Common myeloid progenitor, CD34-positive (primary cell): Measurements from ENCODE around the gene CDH13.

ENCODE experiments used
- CTCF ChIA-PET: fragments of 350-600 bp; sonication (Branson Sonifier 250); formaldehyde crosslinking; loops from one replicate; lab custom pipeline; 2021; ENCODE audit warnings: antibody characterized with exemption; lab: Charles Lee
- POLR2A ChIA-PET: fragments of 350-600 bp; sonication (Branson Sonifier 250); formaldehyde crosslinking; loops from one replicate; lab custom pipeline; 2021; ENCODE audit warnings: antibody characterized with exemption; lab: Charles Lee
- DNase-seq, 3 donors: peaks; one replicate each; pipeline versions ENCODE4 v3.0.0 to v3.0.0-alpha.2; 2013
- H3K27ac ChIP-seq, 2 experiments: 1 replicate in 1 of 2; 2 replicates in 1 of 2; pipeline ENCODE4 v1.7.0; 2013; ENCODE audit warnings: inconsistent platforms in 2 of 2, low read length in 2 of 2, mild to moderate bottlenecking in 2 of 2, low read depth in 1 of 2, moderate library complexity in 1 of 2; ENCODE audit not compliant: severe bottlenecking in 2 of 2, insufficient read depth in 1 of 2, poor library complexity in 1 of 2
- H3K27me3 ChIP-seq, 5 experiments: replicated peaks in 2 of 5; 1 replicate in 3 of 5; 2 replicates in 2 of 5; pipeline versions ENCODE4 v1.6.1 to v1.7.0; 2013; ENCODE audit warnings: low read length in 4 of 5, mild to moderate bottlenecking in 2 of 5, moderate library complexity in 2 of 5, inconsistent platforms in 1 of 5; ENCODE audit not compliant: insufficient read depth in 5 of 5, control insufficient read depth in 4 of 5
- H3K36me3 ChIP-seq, 4 experiments: 1 replicate in 2 of 4; 2 replicates in 2 of 4; pipeline versions ENCODE4 v1.6.1 to v1.7.0; 2013; ENCODE audit warnings: low read length in 3 of 4, control low read depth in 1 of 4, mild to moderate bottlenecking in 1 of 4; ENCODE audit not compliant: control insufficient read depth in 4 of 4, insufficient read depth in 4 of 4
- H3K4me1 ChIP-seq, 4 experiments: 1 replicate in 3 of 4; 2 replicates in 1 of 4; pipeline versions ENCODE4 v1.6.1 to v1.7.1; 2013; ENCODE audit warnings: low read length in 3 of 4, mild to moderate bottlenecking in 3 of 4, control low read depth in 1 of 4, inconsistent platforms in 1 of 4, moderate library complexity in 1 of 4; ENCODE audit not compliant: control insufficient read depth in 4 of 4, insufficient read depth in 4 of 4; ENCODE audit errors: control extremely low read depth in 1 of 4
- H3K4me3 ChIP-seq, 7 experiments: 1 replicate in 4 of 7; 2 replicates in 3 of 7; pipeline versions ENCODE4 v1.5.1 to v1.7.0; 2013; ENCODE audit warnings: mild to moderate bottlenecking in 7 of 7, low read length in 6 of 7, moderate library complexity in 6 of 7, inconsistent platforms in 2 of 7, low read depth in 2 of 7, control low read depth in 1 of 7; ENCODE audit not compliant: insufficient read depth in 4 of 7, control insufficient read depth in 1 of 7; ENCODE audit errors: extremely low read depth in 1 of 7
- H3K9me3 ChIP-seq, 5 experiments: 1 replicate in 4 of 5; 2 replicates in 1 of 5; pipeline versions ENCODE4 v1.6.1 to v1.7.1; 2013; ENCODE audit warnings: low read length in 4 of 5, mild to moderate bottlenecking in 2 of 5, inconsistent platforms in 1 of 5, low read depth in 1 of 5, moderate library complexity in 1 of 5; ENCODE audit not compliant: control insufficient read depth in 4 of 5, insufficient read depth in 2 of 5; ENCODE audit errors: control extremely low read depth in 1 of 5
- WGBS: methylation state at CpG from one replicate; pipeline ENCODE4 v1.1.5; 2013; ENCODE audit not compliant: insufficient coverage; 5-methylcytosine and 5-hydroxymethylcytosine counted together

The CDH13 gene

DNA sequence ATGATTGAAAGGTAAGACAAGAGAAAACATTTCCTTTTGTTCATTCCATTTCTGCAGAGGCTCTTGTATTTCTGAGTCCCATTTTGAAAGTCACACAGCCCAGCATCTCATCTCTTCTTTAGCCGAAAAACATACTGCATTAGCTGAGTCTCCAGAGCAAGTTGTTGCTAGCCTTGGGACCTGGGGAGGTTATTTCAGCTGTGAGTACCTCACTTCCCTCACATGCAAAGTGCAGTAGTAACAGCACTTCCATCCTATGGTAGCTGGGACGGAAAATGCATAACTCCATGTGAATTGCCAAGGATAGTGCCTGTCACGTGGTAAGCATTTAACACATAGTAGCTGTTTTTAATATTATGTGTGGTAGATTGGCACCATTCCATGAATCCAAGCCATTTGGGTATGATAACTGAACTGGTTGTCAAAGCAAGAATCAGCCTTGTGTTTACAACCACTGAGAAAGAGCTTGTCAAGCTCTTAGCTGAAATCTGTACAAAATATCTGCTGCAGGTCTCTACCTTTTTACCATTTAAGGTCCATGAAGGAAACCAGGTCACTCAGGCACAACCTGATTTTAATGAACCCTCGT lies 345.7 kb downstream of the CDH13 start:
- no peak overlapping the region for H3K27ac ChIP-seq
- H3K4me3 ChIP-seq, result no peak overlapping the region
- no peaks in the 10 kb centered on the region for H3K36me3 ChIP-seq
- peaks cover 0 to 5% (median 0%) of the 10 kb centered on the region in 5 experiments for H3K9me3 ChIP-seq
- 77% methylated on average over 3 of the region's 4 CpGs for whole genome bisulfite sequencing
- POLR2A ChIA-PET, result no interaction called here
- CTCF ChIA-PET, result no interaction called here
- no peaks in the 10 kb centered on the region for H3K27me3 ChIP-seq
- H3K4me1 ChIP-seq, result no peaks in the 10 kb centered on the region
- DNase-seq, result no peak

DNA sequence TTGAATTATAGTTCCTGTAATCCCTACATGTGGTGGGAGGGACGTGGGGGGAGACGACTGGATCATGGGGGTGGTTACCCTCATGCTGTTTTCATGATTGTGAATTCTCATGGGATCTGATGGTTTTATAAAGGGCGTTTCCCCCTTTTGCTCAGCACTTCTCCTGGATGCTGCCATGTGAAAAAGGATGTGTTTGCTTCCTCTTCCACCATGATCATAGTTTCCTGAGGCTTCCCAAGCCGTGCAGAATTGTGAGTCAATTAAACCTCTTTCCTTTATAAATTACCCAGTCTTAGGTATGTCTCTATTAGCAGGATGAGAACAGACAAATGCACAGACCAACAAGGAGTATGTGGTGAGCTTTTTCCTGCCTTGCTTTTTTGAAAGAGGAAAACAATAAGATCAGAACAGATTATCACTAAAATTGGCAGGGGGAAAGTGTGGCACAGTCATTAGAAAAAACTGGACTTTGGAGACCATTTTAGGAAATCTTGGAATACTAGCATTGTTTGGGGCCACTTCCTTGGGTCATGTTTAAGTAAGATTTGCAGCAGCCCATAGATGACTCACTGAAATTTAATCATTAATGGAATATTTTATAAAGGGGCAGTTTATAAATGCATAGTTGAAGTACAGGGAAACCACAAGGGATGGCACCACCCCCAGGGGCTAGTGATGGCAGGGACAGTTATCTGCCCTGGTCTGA lies 352.8 kb downstream of the CDH13 start:
- DNase-seq, result no peak
- Histone ChIP-seq H3K4me3 (no peak overlapping the region), H3K27me3 (no peaks in the 10 kb centered on the region), H3K36me3 (no peaks in the 10 kb centered on the region), H3K4me1 (no peaks in the 10 kb centered on the region), H3K9me3 (no peaks in the 10 kb centered on the region), H3K27ac (no peak overlapping the region)
- ChIA-PET POLR2A (no interaction called here), CTCF (no interaction called here)
- WGBS, result no CpG with 5 or more reads among the region's 4 CpGs

DNA sequence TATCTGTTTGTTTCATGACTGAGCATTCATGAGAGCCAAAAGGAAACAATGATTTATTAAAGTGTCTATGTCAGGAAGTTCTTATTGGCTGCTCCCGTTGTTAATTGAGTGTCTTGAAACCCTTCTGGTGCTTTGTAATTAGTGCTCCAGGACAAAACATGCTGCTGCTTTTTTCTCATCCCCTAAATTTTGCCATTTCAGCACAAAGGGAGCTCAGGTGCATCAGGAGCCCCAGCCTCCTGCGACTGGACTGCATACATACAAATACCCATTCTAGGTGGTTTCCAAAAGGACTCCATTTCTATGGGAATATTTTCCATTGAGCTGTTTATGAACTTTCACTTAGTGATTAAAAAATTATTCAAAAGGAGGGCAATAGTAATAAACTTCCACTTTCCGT lies 354.0 kb downstream of the CDH13 start:
- no peaks in the 10 kb centered on the region for H3K27me3 ChIP-seq
- no peak overlapping the region for H3K4me3 ChIP-seq
- no peaks in the 10 kb centered on the region for H3K36me3 ChIP-seq
- H3K4me1 ChIP-seq, result no peaks in the 10 kb centered on the region
- no peaks in the 10 kb centered on the region for H3K9me3 ChIP-seq
- no CpG with 5 or more reads among the region's 3 CpGs for WGBS
- no peak for DNase-seq
- no peak overlapping the region for H3K27ac ChIP-seq
- ChIA-PET POLR2A (no interaction called here), CTCF (no interaction called here)

- no peaks in the 10 kb centered on the region for H3K36me3 ChIP-seq
- H3K27me3 ChIP-seq, result peaks cover 0 to 2% (median 0%) of the 10 kb centered on the region in 5 experiments
- CTCF ChIA-PET, result no interaction called here
- no peak overlapping the region for H3K27ac ChIP-seq
- H3K4me3 ChIP-seq, result no peak overlapping the region
- H3K9me3 ChIP-seq, result peaks cover 0 to 2% (median 0%) of the 10 kb centered on the region in 5 experiments
- POLR2A ChIA-PET, result no interaction called here
- 89% methylated on average over 3 of the region's 3 CpGs for WGBS
- no peaks in the 10 kb centered on the region for H3K4me1 ChIP-seq
- DNase-seq, result no peak
These were observed 361.0 kb downstream of the CDH13 start for GRCh38 chr16:82987767-82988166.

- ChIA-PET POLR2A (no interaction called here), CTCF (no interaction called here)
- no peak overlapping the region for H3K27ac ChIP-seq
- DNase-seq, result no peak
- H3K27me3 ChIP-seq, result peaks cover 0 to 2% (median 0%) of the 10 kb centered on the region in 5 experiments
- H3K9me3 ChIP-seq, result peaks cover 0 to 2% (median 0%) of the 10 kb centered on the region in 5 experiments
- no peaks in the 10 kb centered on the region for H3K4me1 ChIP-seq
- WGBS, result 97% methylated on average over 3 of the region's 3 CpGs
- no peaks in the 10 kb centered on the region for H3K36me3 ChIP-seq
- H3K4me3 ChIP-seq, result no peak overlapping the region
These were observed 363.4 kb downstream of the CDH13 start for GRCh38 chr16:82990155-82990554.

GRCh38 chr16:82991410-82991809 lies 364.6 kb downstream of the CDH13 start:
- no peaks in the 10 kb centered on the region for H3K36me3 ChIP-seq
- H3K27me3 ChIP-seq, result peaks cover 0 to 2% (median 0%) of the 10 kb centered on the region in 5 experiments
- POLR2A ChIA-PET, result no interaction called here
- H3K4me3 ChIP-seq, result no peak overlapping the region
- peaks cover 0 to 7% (median 0%) of the 10 kb centered on the region in 4 experiments for H3K4me1 ChIP-seq
- no peak overlapping the region for H3K27ac ChIP-seq
- peaks cover 0 to 2% (median 0%) of the 10 kb centered on the region in 5 experiments for H3K9me3 ChIP-seq
- WGBS, result 95% methylated on average over 2 of the region's 4 CpGs
- CTCF ChIA-PET, result no interaction called here
- DNase-seq, result no peak

DNA sequence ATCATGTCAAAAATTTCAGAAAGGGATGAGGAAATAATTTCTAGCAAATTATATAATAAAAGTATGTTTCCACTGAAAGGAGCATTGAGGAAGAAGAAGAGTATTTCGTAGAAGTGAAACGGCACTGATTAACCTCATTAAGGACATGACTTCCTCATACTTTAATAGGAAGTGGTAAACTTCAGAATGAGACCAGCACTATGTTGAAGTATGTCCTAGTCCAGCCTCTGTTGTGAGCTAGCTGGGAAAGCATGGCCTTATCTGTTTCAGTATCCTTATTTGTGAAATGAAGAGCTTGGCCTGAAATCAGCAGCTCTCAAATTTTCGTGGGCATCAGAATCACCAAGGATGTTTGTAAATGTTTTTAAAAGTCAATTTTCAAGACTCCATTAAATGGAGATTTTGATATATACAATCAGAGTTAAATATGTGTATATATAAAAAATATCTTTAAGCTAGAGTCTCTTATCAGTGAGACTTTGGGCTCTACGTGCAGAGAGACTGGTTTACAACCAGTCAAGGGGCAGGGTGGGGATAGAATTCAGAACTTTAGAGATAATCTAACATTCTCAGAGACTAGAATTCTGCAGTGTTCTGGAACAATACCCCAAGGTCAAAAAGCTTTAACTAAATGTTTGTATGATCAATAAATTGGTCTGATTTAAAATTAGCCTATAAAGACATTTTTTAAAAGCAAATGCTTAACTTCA lies 365.4 kb downstream of the CDH13 start:
- ChIA-PET POLR2A (no interaction called here), CTCF (no interaction called here)
- 0% methylated on average over 2 of the region's 4 CpGs for WGBS
- Histone ChIP-seq H3K27ac (no peak overlapping the region), H3K36me3 (no peaks in the 10 kb centered on the region), H3K9me3 (peaks cover 0 to 2% (median 0%) of the 10 kb centered on the region in 5 experiments), H3K27me3 (peaks cover 0 to 2% (median 0%) of the 10 kb centered on the region in 5 experiments), H3K4me3 (no peak overlapping the region), H3K4me1 (peaks cover 0 to 8% (median 0%) of the 10 kb centered on the region in 4 experiments)
- peak in 2 of 3 donors; percentile 1 to 6 for DNase-seq
